Activated naive CD8-positive, alpha-beta T cell (primary cell): ENCODE data around the gene APOBEC3G.

Experiments used
- H3K27ac Mint-ChIP-seq: one replicate; pipeline ENCODE4 v1.8.0; 2021; ENCODE audit warnings: mixed read lengths
- H3K27me3 Mint-ChIP-seq: one replicate; pipeline ENCODE4 v1.8.0; 2021; ENCODE audit warnings: mixed read lengths
- H3K36me3 Mint-ChIP-seq: one replicate; pipeline ENCODE4 v1.8.0; 2021; ENCODE audit warnings: mixed read lengths
- H3K4me1 Mint-ChIP-seq: one replicate; pipeline ENCODE4 v1.8.0; 2021; ENCODE audit warnings: low read depth, mixed read lengths
- H3K4me3 Mint-ChIP-seq: one replicate; pipeline ENCODE4 v1.8.0; 2021; ENCODE audit warnings: mild to moderate bottlenecking, mixed read lengths
- H3K9me3 Mint-ChIP-seq: one replicate; pipeline ENCODE4 v1.8.0; 2021; ENCODE audit warnings: low read depth, mixed read lengths

Gene APOBEC3G

GRCh38 chr22:39117585-39118191 is 40.6 kb downstream of the APOBEC3G start:
- Mint-ChIP-seq H3K4me1 (peaks cover 50% of the 10 kb centered on the region), H3K4me3 (peak overlapping the region; percentile 69), H3K9me3 (no peaks in the 10 kb centered on the region), H3K36me3 (no peaks in the 10 kb centered on the region), H3K27me3 (no peaks in the 10 kb centered on the region), H3K27ac (peak overlapping the region; percentile 92)

- no peaks in the 10 kb centered on the region for H3K36me3 Mint-ChIP-seq
- H3K9me3 Mint-ChIP-seq: no peaks in the 10 kb centered on the region
- no peaks in the 10 kb centered on the region for H3K27me3 Mint-ChIP-seq
- H3K4me1 Mint-ChIP-seq: peaks cover 31% of the 10 kb centered on the region
- H3K4me3 Mint-ChIP-seq: no peak overlapping the region
- no peak overlapping the region for H3K27ac Mint-ChIP-seq
Observed at GRCh38 chr22:39120983-39121382, 43.9 kb downstream of the APOBEC3G start.

GRCh38 chr22:39122772-39123470 is 45.8 kb downstream of the APOBEC3G start:
- H3K27ac Mint-ChIP-seq: no peak overlapping the region

GRCh38 chr22:39123751-39124581 is 46.9 kb downstream of the APOBEC3G start:
- H3K27me3 Mint-ChIP-seq: no peaks in the 10 kb centered on the region
- no peak overlapping the region for H3K4me3 Mint-ChIP-seq
- no peaks in the 10 kb centered on the region for H3K9me3 Mint-ChIP-seq
- no peak overlapping the region for H3K27ac Mint-ChIP-seq
- H3K36me3 Mint-ChIP-seq: no peaks in the 10 kb centered on the region
- H3K4me1 Mint-ChIP-seq: peaks cover 7% of the 10 kb centered on the region

More at GRCh38 chr22:39122772-39123470, 45.8 kb downstream of the APOBEC3G start:
- Mint-ChIP-seq H3K9me3 (no peaks in the 10 kb centered on the region), H3K36me3 (no peaks in the 10 kb centered on the region), H3K4me3 (no peak overlapping the region), H3K27me3 (no peaks in the 10 kb centered on the region), H3K4me1 (peaks cover 15% of the 10 kb centered on the region)

GRCh38 chr22:39125622-39126021 is 48.5 kb downstream of the APOBEC3G start:
- Mint-ChIP-seq H3K36me3 (no peaks in the 10 kb centered on the region), H3K27me3 (no peaks in the 10 kb centered on the region), H3K9me3 (no peaks in the 10 kb centered on the region), H3K4me3 (no peak overlapping the region), H3K4me1 (peaks cover 7% of the 10 kb centered on the region), H3K27ac (no peak overlapping the region)

- H3K27ac Mint-ChIP-seq: no peak overlapping the region
- no peaks in the 10 kb centered on the region for H3K36me3 Mint-ChIP-seq
- H3K27me3 Mint-ChIP-seq: no peaks in the 10 kb centered on the region
- no peaks in the 10 kb centered on the region for H3K9me3 Mint-ChIP-seq
- H3K4me1 Mint-ChIP-seq: peaks cover 2% of the 10 kb centered on the region
- H3K4me3 Mint-ChIP-seq: no peak overlapping the region
Observed at GRCh38 chr22:39128508-39128907, 51.4 kb downstream of the APOBEC3G start.

GRCh38 chr22:39129081-39129480 is 52.0 kb downstream of the APOBEC3G start:
- Mint-ChIP-seq H3K9me3 (no peaks in the 10 kb centered on the region), H3K27me3 (no peaks in the 10 kb centered on the region), H3K4me3 (no peak overlapping the region), H3K27ac (no peak overlapping the region), H3K4me1 (peaks cover 2% of the 10 kb centered on the region), H3K36me3 (no peaks in the 10 kb centered on the region)

- Mint-ChIP-seq H3K27me3 (no peaks in the 10 kb centered on the region), H3K4me3 (no peak overlapping the region), H3K9me3 (no peaks in the 10 kb centered on the region), H3K4me1 (peaks cover 2% of the 10 kb centered on the region), H3K27ac (no peak overlapping the region), H3K36me3 (no peaks in the 10 kb centered on the region)
Observed at GRCh38 chr22:39129746-39130145, 52.7 kb downstream of the APOBEC3G start.

GRCh38 chr22:39130152-39130704 is 53.2 kb downstream of the APOBEC3G start:
- no peak overlapping the region for H3K27ac Mint-ChIP-seq
- no peaks in the 10 kb centered on the region for H3K36me3 Mint-ChIP-seq

GRCh38 chr22:39130892-39131855 is 54.1 kb downstream of the APOBEC3G start:
- H3K9me3 Mint-ChIP-seq: no peaks in the 10 kb centered on the region
- no peaks in the 10 kb centered on the region for H3K27me3 Mint-ChIP-seq

More at GRCh38 chr22:39130152-39130704, 53.2 kb downstream of the APOBEC3G start:
- H3K4me1 Mint-ChIP-seq: peaks cover 2% of the 10 kb centered on the region
- no peak overlapping the region for H3K4me3 Mint-ChIP-seq
- no peaks in the 10 kb centered on the region for H3K27me3 Mint-ChIP-seq
- no peaks in the 10 kb centered on the region for H3K9me3 Mint-ChIP-seq

GRCh38 chr22:39132281-39132680 is 55.2 kb downstream of the APOBEC3G start:
- Mint-ChIP-seq H3K4me1 (peaks cover 2% of the 10 kb centered on the region), H3K27me3 (no peaks in the 10 kb centered on the region), H3K27ac (no peak overlapping the region), H3K36me3 (no peaks in the 10 kb centered on the region), H3K9me3 (no peaks in the 10 kb centered on the region), H3K4me3 (no peak overlapping the region)

More at GRCh38 chr22:39130892-39131855, 54.1 kb downstream of the APOBEC3G start:
- H3K27ac Mint-ChIP-seq: no peak overlapping the region
- no peaks in the 10 kb centered on the region for H3K36me3 Mint-ChIP-seq
- H3K4me1 Mint-ChIP-seq: peaks cover 2% of the 10 kb centered on the region
- no peak overlapping the region for H3K4me3 Mint-ChIP-seq

GRCh38 chr22:39132871-39133524 is 55.9 kb downstream of the APOBEC3G start:
- Mint-ChIP-seq H3K4me3 (no peak overlapping the region), H3K27ac (no peak overlapping the region), H3K36me3 (no peaks in the 10 kb centered on the region), H3K9me3 (no peaks in the 10 kb centered on the region), H3K27me3 (no peaks in the 10 kb centered on the region), H3K4me1 (peaks cover 2% of the 10 kb centered on the region)

- H3K36me3 Mint-ChIP-seq: no peaks in the 10 kb centered on the region
- no peaks in the 10 kb centered on the region for H3K9me3 Mint-ChIP-seq
- H3K27ac Mint-ChIP-seq: no peak overlapping the region
- H3K27me3 Mint-ChIP-seq: no peaks in the 10 kb centered on the region
- H3K4me1 Mint-ChIP-seq: peaks cover 5% of the 10 kb centered on the region
- H3K4me3 Mint-ChIP-seq: no peak overlapping the region
Observed at GRCh38 chr22:39133871-39134270, 56.8 kb downstream of the APOBEC3G start.
